Neural progenitor cell (in vitro differentiated cells): ENCODE data around the gene GPR141. TPM values are rescaled to one million over a fixed set of nuclear protein-coding genes. Genes with fewer than 3 reads are reported as not detected.

ENCODE experiments used
- DNase-seq: peaks from one replicate; pipeline ENCODE4 v3.0.0-alpha.2; 2016; ENCODE audit warnings: low spot score
- H2AFZ ChIP-seq: fragments of 200-600 bp; sonication (generic); replicated peaks from 2 replicates; pipeline ENCODE4 v1.6.1; 2016; ENCODE audit warnings: antibody characterized with exemption
- H3F3A ChIP-seq: fragments of 200-600 bp; sonication (generic); 2 replicates; pipeline ENCODE4 v1.6.1; 2016; ENCODE audit warnings: antibody characterized with exemption, low read depth
- H3K27ac ChIP-seq: fragments of 200-600 bp; sonication (generic); 2 replicates; pipeline ENCODE4 v1.5.1; 2016; ENCODE audit warnings: mild to moderate bottlenecking
- H3K27me3 ChIP-seq: fragments of 200-600 bp; sonication (generic); 2 replicates; pipeline ENCODE4 v1.6.1; 2016; ENCODE audit warnings: mild to moderate bottlenecking, moderate library complexity
- H3K36me3 ChIP-seq: fragments of 200-600 bp; sonication (generic); 2 replicates; pipeline ENCODE4 v1.5.1; 2016
- H3K4me1 ChIP-seq: fragments of 200-600 bp; sonication (generic); 2 replicates; pipeline ENCODE4 v1.6.1; 2016; ENCODE audit warnings: mixed run types
- H3K4me2 ChIP-seq: fragments of 200-600 bp; sonication (generic); 2 replicates; pipeline ENCODE4 v1.6.1; 2016
- H3K4me3 ChIP-seq: fragments of 200-600 bp; sonication (generic); 2 replicates; pipeline ENCODE4 v1.5.1; 2016
- H3K79me2 ChIP-seq: fragments of 200-600 bp; sonication (generic); 2 replicates; pipeline ENCODE4 v1.6.1; 2016; ENCODE audit warnings: low read depth
- H3K9ac ChIP-seq: fragments of 200-600 bp; sonication (generic); 2 replicates; pipeline ENCODE4 v1.6.1; 2016
- H3K9me3 ChIP-seq: fragments of 200-600 bp; sonication (generic); 2 replicates; pipeline ENCODE4 v1.5.1; 2016; ENCODE audit warnings: low read depth
- H4K20me1 ChIP-seq: fragments of 200-600 bp; sonication (generic); 2 replicates; pipeline ENCODE4 v1.6.1; 2016; ENCODE audit warnings: low read depth
- H3K27ac Mint-ChIP-seq: 3 replicates; pipeline ENCODE4 v1.8.0; 2021; ENCODE audit warnings: mixed read lengths
- H3K27me3 Mint-ChIP-seq: 2 replicates; pipeline ENCODE4 v1.8.0; 2022; ENCODE audit warnings: low read depth, mild to moderate bottlenecking, inconsistent platforms, moderate library complexity, mixed read lengths; ENCODE audit not compliant: insufficient read depth
- H3K36me3 Mint-ChIP-seq: 3 replicates; pipeline ENCODE4 v1.8.0; 2021; ENCODE audit warnings: mixed read lengths
- H3K4me1 Mint-ChIP-seq: 3 replicates; pipeline ENCODE4 v1.8.0; 2021; ENCODE audit warnings: mixed read lengths
- H3K4me3 Mint-ChIP-seq: 3 replicates; pipeline ENCODE4 v1.8.0; 2021; ENCODE audit warnings: mild to moderate bottlenecking, moderate library complexity, mixed read lengths
- H3K9me3 Mint-ChIP-seq: 3 replicates; pipeline ENCODE4 v1.8.0; 2020; ENCODE audit warnings: mixed read lengths
- EZH2 ChIP-seq: fragments of 200-600 bp; sonication (generic); IDR thresholded peaks from 2 replicates; pipeline ENCODE4 v1.6.1; 2017; ENCODE audit warnings: antibody characterized with exemption, mild to moderate bottlenecking, moderate library complexity
- EZH2phosphoT487 ChIP-seq: fragments of 200-600 bp; sonication (generic); IDR thresholded peaks from 2 replicates; pipeline ENCODE4 v1.6.1; 2017; ENCODE audit warnings: antibody characterized with exemption
- total RNA-seq: library from RNA; depleted of rRNA; stranded (reverse); fragments of >200 nt; gene quantifications from 2 replicates; pipeline ENCODE4 v1.2.3, GENCODE V29; 2015; ENCODE audit warnings: low replicate concordance
- TF ChIP-seq, protein P1 (sequence below): fragments of 200-600 bp; sonication (generic); IDR thresholded peaks from 2 replicates; pipeline ENCODE4 v1.5.1; 2017; ENCODE audit warnings: antibody characterized with exemption, mild to moderate bottlenecking

The GPR141 gene
- total RNA-seq, 1 donor from 2014 or later = 2.6 TPM

DNA sequence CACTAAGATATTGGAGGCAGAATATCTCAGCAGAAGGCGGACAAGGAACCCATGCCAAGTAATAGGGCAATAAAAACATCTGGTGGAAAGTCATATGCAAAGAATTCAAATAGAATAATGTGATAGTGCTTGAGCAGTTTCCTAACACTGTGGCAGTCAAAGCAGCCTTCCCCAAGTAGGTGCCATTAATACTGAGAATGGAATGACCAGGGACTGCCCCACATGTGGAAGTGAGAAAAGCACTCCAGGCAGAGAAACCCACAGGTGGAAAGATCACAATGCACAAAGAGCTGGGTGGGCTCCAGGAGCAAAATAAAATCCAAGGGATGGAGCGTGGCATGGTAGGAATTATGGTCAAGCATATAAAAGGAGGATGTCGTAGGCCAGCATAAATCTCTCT lies 100.4 kb downstream of the GPR141 start:
- Histone ChIP-seq H3K27me3 (no peaks in the 10 kb centered on the region), H3K9me3 (no peaks in the 10 kb centered on the region), H3K4me2 (no peak overlapping the region), H3K9ac (no peak overlapping the region), H3K4me1 (peaks cover 8% of the 10 kb centered on the region), H3K79me2 (no peaks in the 10 kb centered on the region), H3K4me3 (no peak overlapping the region), H3F3A (no peaks in the 10 kb centered on the region), H2AFZ (no peak overlapping the region), H4K20me1 (no peaks in the 10 kb centered on the region), H3K36me3 (no peaks in the 10 kb centered on the region), H3K27ac (no peak overlapping the region)
- H3K27me3 Mint-ChIP-seq = no peaks in the 10 kb centered on the region
- no peak overlapping the region for H3K27ac Mint-ChIP-seq
- peaks cover 8% of the 10 kb centered on the region for H3K4me1 Mint-ChIP-seq
- no peaks in the 10 kb centered on the region for H3K9me3 Mint-ChIP-seq
- no peak overlapping the region for H3K4me3 Mint-ChIP-seq
- no peaks in the 10 kb centered on the region for H3K36me3 Mint-ChIP-seq
- TF ChIP-seq EZH2 = no peak
- no peak for TF ChIP-seq EZH2phosphoT487
- TF ChIP-seq, protein P1, sequence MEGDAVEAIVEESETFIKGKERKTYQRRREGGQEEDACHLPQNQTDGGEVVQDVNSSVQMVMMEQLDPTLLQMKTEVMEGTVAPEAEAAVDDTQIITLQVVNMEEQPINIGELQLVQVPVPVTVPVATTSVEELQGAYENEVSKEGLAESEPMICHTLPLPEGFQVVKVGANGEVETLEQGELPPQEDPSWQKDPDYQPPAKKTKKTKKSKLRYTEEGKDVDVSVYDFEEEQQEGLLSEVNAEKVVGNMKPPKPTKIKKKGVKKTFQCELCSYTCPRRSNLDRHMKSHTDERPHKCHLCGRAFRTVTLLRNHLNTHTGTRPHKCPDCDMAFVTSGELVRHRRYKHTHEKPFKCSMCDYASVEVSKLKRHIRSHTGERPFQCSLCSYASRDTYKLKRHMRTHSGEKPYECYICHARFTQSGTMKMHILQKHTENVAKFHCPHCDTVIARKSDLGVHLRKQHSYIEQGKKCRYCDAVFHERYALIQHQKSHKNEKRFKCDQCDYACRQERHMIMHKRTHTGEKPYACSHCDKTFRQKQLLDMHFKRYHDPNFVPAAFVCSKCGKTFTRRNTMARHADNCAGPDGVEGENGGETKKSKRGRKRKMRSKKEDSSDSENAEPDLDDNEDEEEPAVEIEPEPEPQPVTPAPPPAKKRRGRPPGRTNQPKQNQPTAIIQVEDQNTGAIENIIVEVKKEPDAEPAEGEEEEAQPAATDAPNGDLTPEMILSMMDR = no peak
- no peak for DNase-seq

DNA sequence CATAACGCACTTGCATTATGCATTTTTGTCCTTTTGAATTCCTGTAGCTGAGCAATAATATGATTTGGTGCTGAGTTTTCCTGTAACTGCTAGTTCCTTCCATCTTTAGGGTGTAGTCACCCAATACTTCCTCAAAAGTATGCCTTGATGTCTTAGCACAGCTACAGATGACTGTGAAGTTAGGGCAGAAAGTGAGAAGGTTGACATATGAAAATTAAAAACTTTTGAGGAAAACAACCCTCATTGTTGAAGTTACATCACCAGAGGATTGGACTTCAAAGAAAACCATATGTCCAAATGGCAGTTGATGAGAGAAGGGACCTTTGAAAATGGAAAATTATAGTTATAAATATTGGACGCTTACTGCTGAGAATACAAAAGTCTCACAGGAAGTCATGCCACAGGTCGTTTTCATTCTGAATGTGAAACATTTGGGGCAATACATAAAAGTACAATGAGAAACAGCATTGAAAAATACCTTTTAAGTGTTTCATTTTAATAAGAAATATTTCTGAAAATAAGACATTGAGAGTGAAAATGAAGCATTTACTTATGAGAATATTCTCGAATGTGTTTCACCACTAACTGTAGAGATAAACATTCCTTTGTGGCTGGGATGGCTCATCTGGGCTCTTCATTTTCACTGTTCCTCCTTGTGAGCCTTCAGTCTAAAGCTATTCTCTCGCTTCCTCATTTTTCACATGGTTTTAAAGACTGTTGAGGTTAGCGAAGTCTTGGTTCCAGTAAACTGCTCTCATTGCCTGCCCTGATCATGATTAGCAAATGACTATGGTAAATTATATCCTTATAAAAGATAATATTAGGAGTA lies 103.4 kb downstream of the GPR141 start:
- no peaks in the 10 kb centered on the region for H3K36me3 Mint-ChIP-seq
- no peak for DNase-seq

More for the DNA sequence above, 103.4 kb downstream of the GPR141 start:
- Histone ChIP-seq H4K20me1 (no peaks in the 10 kb centered on the region), H3K79me2 (no peaks in the 10 kb centered on the region), H3K4me1 (peaks cover 7% of the 10 kb centered on the region), H2AFZ (no peak overlapping the region), H3K27ac (no peak overlapping the region), H3K9ac (no peak overlapping the region), H3K9me3 (no peaks in the 10 kb centered on the region), H3K27me3 (no peaks in the 10 kb centered on the region), H3K4me3 (no peak overlapping the region), H3K4me2 (no peak overlapping the region), H3F3A (no peaks in the 10 kb centered on the region), H3K36me3 (no peaks in the 10 kb centered on the region)
- H3K9me3 Mint-ChIP-seq = no peaks in the 10 kb centered on the region
- no peaks in the 10 kb centered on the region for H3K27me3 Mint-ChIP-seq
- H3K4me3 Mint-ChIP-seq = no peak overlapping the region
- H3K27ac Mint-ChIP-seq = no peak overlapping the region
- TF ChIP-seq EZH2 (no peak), EZH2phosphoT487 (no peak)
- TF ChIP-seq, protein P1 = no peak
- peaks cover 8% of the 10 kb centered on the region for H3K4me1 Mint-ChIP-seq

Other genes starting within 250 kb of the GPR141 start
- gene ELMO1, start 234.9 kb upstream of the GPR141 start, total RNA-seq = 22.0 and 27.0 TPM in 2 replicates
- gene NME8, start 164.8 kb downstream of the GPR141 start, total RNA-seq = 0.34 and 9.0 TPM in 2 replicates
- gene SFRP4, start 233.1 kb downstream of the GPR141 start, total RNA-seq = not detected in 2 replicates
- 6.8 and 10.6 TPM in 2 replicates for gene EPDR1, start 236.9 kb downstream of the GPR141 start, total RNA-seq